ENCODE results near the gene POLR1B. TPM values are rescaled to one million over a fixed set of nuclear protein-coding genes. Genes with fewer than 3 reads are reported as not detected.
"Not testable (repeated sequence)": the region's sequence is repeated elsewhere in the genome, so short reads cannot be mapped to it uniquely, and the experiment has no call there.

The POLR1B gene
- total RNA-seq, 1 experiment from 2014 or later: 31.7 TPM

GRCh38 chr2:112534826-112535225 lies 7.4 kb upstream of the POLR1B start:
- H3K4me1 ChIP-seq (ENCODE audit: insufficient read depth, low read length): no peaks in the 10 kb centered on the region
- DNase-seq (no peak), ATAC-seq (no peak)
- TF ChIP-seq CTCF (conservative IDR thresholded peaks at IDR 0.05; ENCODE audit: low read depth, low read length) (no peak), EZH2phosphoT487 (IDR thresholded peaks at IDR 0.05; ENCODE audit: borderline replicate concordance, low read length) (no peak), EZH2 (IDR thresholded peaks at IDR 0.05; ENCODE audit: low read length, unreplicated experiment) (no peak)
- no peaks in the 10 kb centered on the region for H3F3A ChIP-seq (ENCODE audit: low read length, unreplicated experiment)
- CTCF ChIA-PET: no interaction called here
- peaks cover 4% of the 10 kb centered on the region; the same call in 1 of the 2 replicates for H3K36me3 ChIP-seq (ENCODE audit: low read depth, low read length)
- H3K27ac ChIP-seq (ENCODE audit: low read length): no peak overlapping the region
- POLR2A ChIA-PET (ENCODE audit: unreplicated experiment): interaction anchor here (0.5 kb wide), 1 partner anchor 233 kb away, joined by 3 read pairs; no protein-coding TSS in a partner anchor
- no peak overlapping the region for H2AFZ ChIP-seq (ENCODE audit: low read length)
- H3K79me2 ChIP-seq (ENCODE audit: low read length): no peaks in the 10 kb centered on the region
- intact Hi-C loops (cut with micrococcal nuclease): no loop called here
- no peaks in the 10 kb centered on the region for H3K9me3 ChIP-seq (ENCODE audit: low read length)
- BruUV-seq (replicated peaks): no TSS peak
- no peaks in the 10 kb centered on the region for H3K27me3 ChIP-seq (ENCODE audit: low read length)
- H3K4me3 ChIP-seq (ENCODE audit: low read length): no peak overlapping the region
- H3K9ac ChIP-seq (ENCODE audit: low read length): no peak overlapping the region
- H4K20me1 ChIP-seq (ENCODE audit: low read length): no peaks in the 10 kb centered on the region
- H3K9me2 ChIP-seq (replicated peaks; ENCODE audit: low read length): no peaks in the 10 kb centered on the region
- no peak overlapping the region for H3K4me2 ChIP-seq (ENCODE audit: low read length)

- H2AFZ ChIP-seq (ENCODE audit: low read length); intact Hi-C loops (cut with micrococcal nuclease); H3K79me2 ChIP-seq (ENCODE audit: low read length); ATAC-seq; H4K20me1 ChIP-seq (ENCODE audit: low read length); CTCF ChIA-PET; BruUV-seq (replicated peaks); POLR2A ChIA-PET (ENCODE audit: unreplicated experiment); H3K27me3 ChIP-seq (ENCODE audit: low read length); DNase-seq; H3K4me1 ChIP-seq (ENCODE audit: insufficient read depth, low read length); H3K9me3 ChIP-seq (ENCODE audit: low read length); H3K9ac ChIP-seq (ENCODE audit: low read length); H3K4me2 ChIP-seq (ENCODE audit: low read length); H3K4me3 ChIP-seq (ENCODE audit: low read length); H3K27ac ChIP-seq (ENCODE audit: low read length); H3F3A ChIP-seq (ENCODE audit: low read length, unreplicated experiment); H3K36me3 ChIP-seq (ENCODE audit: low read depth, low read length); H3K9me2 ChIP-seq (replicated peaks; ENCODE audit: low read length): not testable (repeated sequence)
Observed at GRCh38 chr2:112536665-112537064, 5.6 kb upstream of the POLR1B start.

DNA sequence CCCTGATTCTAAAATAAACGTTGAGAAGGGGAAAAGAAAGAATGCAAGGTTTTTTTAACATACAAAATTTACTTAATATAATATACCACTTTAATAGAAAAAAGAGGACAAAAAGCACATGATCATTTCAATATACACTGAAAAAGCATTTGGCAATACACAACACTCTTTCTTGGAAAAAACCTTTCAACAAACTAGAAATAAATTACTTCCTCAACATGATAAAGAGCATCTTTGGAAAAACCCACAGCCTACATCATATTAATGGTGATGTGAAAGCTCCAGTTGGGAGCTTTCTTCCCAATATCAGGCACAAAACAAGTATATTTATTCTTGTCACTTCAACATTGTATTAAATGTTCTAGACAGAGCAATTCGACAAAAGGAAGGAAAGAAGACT lies 3.0 kb upstream of the POLR1B start:
- DNase-seq (no peak), ATAC-seq (no peak)
- no peaks in the 10 kb centered on the region for H3F3A ChIP-seq (ENCODE audit: low read length, unreplicated experiment)
- no peaks in the 10 kb centered on the region for H3K27me3 ChIP-seq (ENCODE audit: low read length)
- ChIA-PET POLR2A (ENCODE audit: unreplicated experiment) (no interaction called here), CTCF (no interaction called here)
- peaks cover 22% of the 10 kb centered on the region for H3K79me2 ChIP-seq (ENCODE audit: low read length)
- peaks cover 8% of the 10 kb centered on the region for H3K4me1 ChIP-seq (ENCODE audit: insufficient read depth, low read length)
- intact Hi-C loops (cut with micrococcal nuclease): no loop called here
- no peak overlapping the region for H3K9ac ChIP-seq (ENCODE audit: low read length)
- no peak overlapping the region for H3K27ac ChIP-seq (ENCODE audit: low read length)
- no peaks in the 10 kb centered on the region; the same call in 1 of the 2 replicates for H3K36me3 ChIP-seq (ENCODE audit: low read depth, low read length)
- no peak overlapping the region for H3K4me3 ChIP-seq (ENCODE audit: low read length)
- no peak for TF ChIP-seq EZH2phosphoT487 (IDR thresholded peaks at IDR 0.05; ENCODE audit: borderline replicate concordance, low read length)
- no peak for TF ChIP-seq EZH2 (IDR thresholded peaks at IDR 0.05; ENCODE audit: low read length, unreplicated experiment)
- no peak for TF ChIP-seq CTCF (conservative IDR thresholded peaks at IDR 0.05; ENCODE audit: low read depth, low read length)
- H3K9me3 ChIP-seq (ENCODE audit: low read length): no peaks in the 10 kb centered on the region
- no peak overlapping the region for H3K4me2 ChIP-seq (ENCODE audit: low read length)
- BruUV-seq (replicated peaks): no TSS peak
- no peak overlapping the region for H2AFZ ChIP-seq (ENCODE audit: low read length)
- H4K20me1 ChIP-seq (ENCODE audit: low read length): peaks cover 7% of the 10 kb centered on the region; the same call in 1 of the 2 replicates
- H3K9me2 ChIP-seq (replicated peaks; ENCODE audit: low read length): no peaks in the 10 kb centered on the region
